Measurements from ENCODE around the gene IGDCC3.
"Not testable (repeated sequence)": the region's sequence is repeated elsewhere in the genome, so short reads cannot be mapped to it uniquely, and the experiment has no call there.

IGDCC3 gene

DNA sequence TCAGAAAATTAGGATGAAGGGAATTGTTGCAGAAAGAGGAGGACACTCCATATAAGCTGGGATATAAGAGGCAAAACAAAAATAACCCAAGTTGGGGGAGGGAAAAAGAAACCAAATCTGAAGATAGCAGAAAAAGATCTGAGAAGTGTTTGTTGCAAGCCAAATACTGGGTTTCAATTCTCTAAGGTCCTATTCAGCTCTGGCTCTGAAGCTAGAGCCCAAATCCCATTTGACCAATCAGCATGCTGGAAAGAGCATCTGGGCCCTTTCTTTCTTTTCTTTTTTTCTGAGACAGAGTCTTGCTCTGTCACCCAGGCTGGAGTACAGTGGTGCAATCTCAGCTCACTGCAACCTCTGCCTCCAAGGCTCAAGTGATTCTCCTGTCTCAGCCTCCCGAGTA lies 17.3 kb downstream of the IGDCC3 start:
- TF ChIP-seq, protein P1, sequence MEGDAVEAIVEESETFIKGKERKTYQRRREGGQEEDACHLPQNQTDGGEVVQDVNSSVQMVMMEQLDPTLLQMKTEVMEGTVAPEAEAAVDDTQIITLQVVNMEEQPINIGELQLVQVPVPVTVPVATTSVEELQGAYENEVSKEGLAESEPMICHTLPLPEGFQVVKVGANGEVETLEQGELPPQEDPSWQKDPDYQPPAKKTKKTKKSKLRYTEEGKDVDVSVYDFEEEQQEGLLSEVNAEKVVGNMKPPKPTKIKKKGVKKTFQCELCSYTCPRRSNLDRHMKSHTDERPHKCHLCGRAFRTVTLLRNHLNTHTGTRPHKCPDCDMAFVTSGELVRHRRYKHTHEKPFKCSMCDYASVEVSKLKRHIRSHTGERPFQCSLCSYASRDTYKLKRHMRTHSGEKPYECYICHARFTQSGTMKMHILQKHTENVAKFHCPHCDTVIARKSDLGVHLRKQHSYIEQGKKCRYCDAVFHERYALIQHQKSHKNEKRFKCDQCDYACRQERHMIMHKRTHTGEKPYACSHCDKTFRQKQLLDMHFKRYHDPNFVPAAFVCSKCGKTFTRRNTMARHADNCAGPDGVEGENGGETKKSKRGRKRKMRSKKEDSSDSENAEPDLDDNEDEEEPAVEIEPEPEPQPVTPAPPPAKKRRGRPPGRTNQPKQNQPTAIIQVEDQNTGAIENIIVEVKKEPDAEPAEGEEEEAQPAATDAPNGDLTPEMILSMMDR (IDR thresholded peaks at IDR 0.05; ENCODE audit: insufficient read depth, low read depth, low read length, missing control alignments): no peak
- peak; percentile 27 for DNase-seq (ENCODE audit: low read depth)
- no peak overlapping the region for H3K4me3 ChIP-seq (ENCODE audit: low read depth, low read length)

DNA sequence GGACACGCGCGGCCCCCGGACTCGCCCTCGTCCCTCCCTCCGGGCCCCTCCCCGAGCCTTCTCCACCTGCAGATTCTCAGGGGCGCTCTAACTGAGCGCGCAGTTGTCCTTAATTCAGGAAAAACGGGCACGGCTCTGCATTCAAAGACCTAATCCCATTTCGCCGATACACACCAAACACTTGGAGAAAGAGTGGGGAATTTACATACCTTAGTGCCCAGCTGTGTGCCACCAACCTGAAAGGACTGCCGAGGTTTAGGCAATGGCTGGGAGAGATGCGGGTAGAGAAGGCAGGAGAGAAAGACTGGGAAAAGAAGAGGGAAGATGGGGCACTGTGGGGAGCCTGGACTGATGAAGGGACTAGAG lies 21.8 kb downstream of the IGDCC3 start:
- no peak overlapping the region for H3K4me3 ChIP-seq (ENCODE audit: low read depth, low read length)
- DNase-seq (ENCODE audit: low read depth): no peak
- TF ChIP-seq, protein P1 (IDR thresholded peaks at IDR 0.05; ENCODE audit: insufficient read depth, low read depth, low read length, missing control alignments): no peak

DNA sequence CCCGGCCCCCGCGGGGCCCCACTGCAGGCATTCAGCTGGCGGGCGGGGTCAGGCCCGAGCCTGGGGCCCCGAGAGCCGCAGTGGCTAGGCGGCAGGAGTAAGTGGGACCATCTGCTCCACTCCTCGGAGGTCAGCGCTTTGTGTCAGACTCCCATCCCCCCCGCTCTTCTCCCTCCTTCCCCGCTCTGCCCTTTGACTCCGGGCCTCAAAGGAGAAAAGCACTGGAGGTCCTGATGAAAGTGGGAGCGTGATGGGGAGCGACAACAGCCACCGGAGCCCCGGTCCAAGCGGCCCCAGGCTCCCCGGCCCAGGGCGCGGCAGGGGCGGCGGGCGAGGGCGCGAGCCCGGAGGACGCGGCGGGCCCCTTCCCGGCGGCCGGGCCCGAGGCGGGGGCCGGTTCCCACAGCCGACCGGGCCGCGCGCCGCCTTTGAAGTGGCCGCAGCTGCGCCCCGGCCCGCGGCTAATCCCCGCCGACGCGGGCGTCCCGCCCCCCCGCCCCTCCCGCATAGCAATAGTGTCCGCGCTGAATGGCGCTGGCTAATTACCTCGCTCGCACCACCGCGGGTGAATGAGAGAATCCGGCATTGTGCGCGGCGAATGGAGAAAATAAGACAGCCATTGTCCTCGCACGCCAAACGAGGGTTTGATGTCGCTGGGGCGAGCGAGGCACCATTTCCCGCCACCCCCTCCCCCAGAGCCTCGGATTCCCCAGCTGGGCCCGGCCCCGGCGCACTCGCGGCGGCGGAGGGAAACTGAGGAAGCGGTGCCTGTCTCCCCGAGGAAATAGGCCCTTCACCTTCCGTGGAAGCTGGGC lies 22.4 kb downstream of the IGDCC3 start:
- TF ChIP-seq, protein P1 (IDR thresholded peaks at IDR 0.05; ENCODE audit: insufficient read depth, low read depth, low read length, missing control alignments): no peak
- no peak for DNase-seq (ENCODE audit: low read depth)
- no peak overlapping the region for H3K4me3 ChIP-seq (ENCODE audit: low read depth, low read length)

DNA sequence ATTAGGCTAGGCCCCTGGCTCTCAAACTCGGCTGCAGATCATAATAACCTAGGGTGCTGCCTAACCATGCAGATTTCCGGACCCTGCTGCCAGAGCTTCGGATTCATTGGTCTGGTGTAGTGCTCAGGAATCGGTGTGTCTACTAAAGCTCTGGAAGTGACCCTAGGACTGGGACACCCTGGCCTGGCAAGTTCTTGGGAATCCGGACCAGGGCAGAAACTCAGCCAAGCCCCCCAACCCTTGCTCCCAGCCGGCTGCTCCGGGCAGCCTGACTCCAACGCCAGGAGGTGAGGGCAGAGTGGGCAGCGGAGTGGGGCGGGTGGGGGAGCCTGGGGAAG lies 23.0 kb downstream of the IGDCC3 start:
- no peak overlapping the region for H3K4me3 ChIP-seq (ENCODE audit: low read depth, low read length)
- TF ChIP-seq, protein P1 (IDR thresholded peaks at IDR 0.05; ENCODE audit: insufficient read depth, low read depth, low read length, missing control alignments): no peak
- no peak for DNase-seq (ENCODE audit: low read depth)

DNA sequence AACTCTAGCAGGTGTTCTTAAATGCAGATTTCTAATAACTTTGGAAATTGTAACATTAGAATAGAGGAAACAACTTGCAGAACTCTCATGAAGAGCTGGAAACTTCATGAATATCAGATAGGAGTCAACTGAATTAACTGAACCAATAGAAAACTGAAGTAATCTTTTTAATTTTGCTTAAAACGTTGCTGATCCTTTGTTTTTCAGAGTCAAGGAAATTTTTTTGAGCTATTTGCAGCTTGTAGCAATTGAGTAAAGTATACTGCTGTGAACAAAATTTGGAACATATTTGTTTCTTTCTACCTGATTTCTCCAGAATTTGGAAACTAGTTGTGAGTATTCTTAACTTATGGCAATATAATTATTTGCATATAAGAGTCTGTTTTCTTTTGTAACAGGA lies 25.8 kb downstream of the IGDCC3 start:
- DNase-seq (ENCODE audit: low read depth): not testable (repeated sequence)

DNA sequence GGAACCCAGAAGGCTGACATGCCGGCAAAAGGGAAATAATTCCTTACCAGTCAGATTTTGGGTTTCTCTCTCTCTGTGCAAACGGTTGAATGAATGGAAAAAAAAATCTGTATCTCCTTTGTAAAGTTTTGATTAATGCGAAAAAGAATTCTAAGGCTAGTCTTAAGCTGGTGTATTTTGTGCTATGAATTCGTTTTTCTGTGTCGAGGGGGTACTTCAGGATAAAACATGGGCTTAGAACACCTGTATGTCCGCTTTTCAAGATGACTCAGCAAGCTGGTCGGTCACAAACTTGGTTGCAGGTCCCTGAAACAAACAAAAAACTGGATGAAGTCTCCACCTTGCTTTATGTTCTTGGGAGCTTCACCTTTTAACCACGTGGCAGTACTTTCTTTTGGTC lies 28.5 kb downstream of the IGDCC3 start:
- DNase-seq (ENCODE audit: low read depth): no peak
- TF ChIP-seq, protein P1 (IDR thresholded peaks at IDR 0.05; ENCODE audit: insufficient read depth, low read depth, low read length, missing control alignments): no peak
- no peak overlapping the region for H3K4me3 ChIP-seq (ENCODE audit: low read depth, low read length)

More for the DNA sequence above, 25.8 kb downstream of the IGDCC3 start:
- H3K4me3 ChIP-seq (ENCODE audit: low read depth, low read length): not testable (repeated sequence)

DNA sequence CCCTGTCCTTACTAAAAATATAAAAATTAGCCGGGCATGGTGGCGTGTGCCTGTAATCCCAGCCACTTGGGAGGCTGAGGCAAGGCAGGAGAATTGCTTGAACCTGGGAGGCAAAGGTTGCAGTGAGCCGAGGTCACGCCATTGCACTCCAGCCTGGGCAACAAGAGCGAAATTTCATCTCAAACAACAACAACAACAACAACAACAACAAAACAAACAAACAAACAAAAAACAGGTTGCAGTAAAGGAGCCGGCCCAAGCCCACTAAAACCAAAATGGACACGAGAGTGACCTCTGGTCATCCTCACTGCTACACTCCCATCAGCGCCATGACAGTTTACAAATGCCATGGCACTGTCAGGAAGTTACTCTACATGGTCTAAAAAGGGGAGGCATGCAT lies 30.0 kb downstream of the IGDCC3 start:
- not testable (repeated sequence) for DNase-seq (ENCODE audit: low read depth); H3K4me3 ChIP-seq (ENCODE audit: low read depth, low read length)

DNA sequence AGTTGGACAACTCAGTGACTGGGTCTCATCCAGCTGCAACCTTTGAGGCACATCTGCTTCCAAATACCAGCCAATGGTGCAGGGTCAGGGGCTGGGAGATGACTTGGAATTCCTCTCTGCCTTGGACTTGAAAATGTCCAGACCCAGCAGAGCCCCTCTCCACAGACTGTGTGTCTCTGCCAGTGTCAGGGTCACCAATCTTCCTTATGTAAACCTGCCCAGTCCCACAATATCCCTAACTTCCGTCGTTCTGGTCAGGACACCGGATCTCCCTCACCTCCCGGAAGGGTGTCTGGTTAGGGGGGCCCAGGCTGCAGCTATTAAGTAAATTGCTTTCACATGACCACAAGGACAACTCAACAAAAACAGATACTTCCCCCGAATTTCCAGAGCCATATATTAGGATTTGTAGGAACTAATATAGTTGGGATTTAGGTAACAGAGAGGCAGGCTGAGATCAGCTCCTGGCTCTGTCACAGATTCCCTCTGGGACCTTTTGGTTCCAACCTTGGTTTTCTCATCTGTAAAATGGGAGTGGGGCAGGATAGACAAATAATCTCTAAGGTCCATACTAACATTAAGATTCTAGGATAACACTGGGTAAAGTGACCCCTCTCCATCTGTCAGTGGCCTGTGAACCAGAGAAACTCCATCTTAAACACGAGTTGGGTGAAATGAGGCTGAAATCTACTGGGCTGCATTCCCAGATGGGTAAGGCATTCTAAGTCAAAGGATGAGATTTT lies 30.8 kb downstream of the IGDCC3 start:
- TF ChIP-seq, protein P1 (IDR thresholded peaks at IDR 0.05; ENCODE audit: insufficient read depth, low read depth, low read length, missing control alignments): no peak
- H3K4me3 ChIP-seq (ENCODE audit: low read depth, low read length): no peak overlapping the region
- no peak for DNase-seq (ENCODE audit: low read depth)
